HepG2 (cell line): ENCODE measurements around the gene C18orf54.

Experiments
- KAT8 ChIP-seq: IDR thresholded peaks from 2 replicates; pipeline ENCODE4 v1.6.1; 2016; ENCODE audit warnings: missing genetic modification reagents, missing compliant biosample characterization
- KDM2A ChIP-seq: sonication (generic); formaldehyde crosslinking; IDR thresholded peaks from 2 replicates; pipeline ENCODE4 v1.4.0; 2020; ENCODE audit warnings: low read depth, missing genetic modification reagents, borderline replicate concordance
- MED1 ChIP-seq: sonication (generic); formaldehyde crosslinking; IDR thresholded peaks from 2 replicates; pipeline ENCODE4 v1.4.0; 2020; ENCODE audit warnings: missing genetic modification reagents
- NFIC ChIP-seq: IDR thresholded peaks from 2 replicates; pipeline ENCODE4 v1.6.1; 2012; ENCODE audit warnings: mild to moderate bottlenecking, low read length, inconsistent platforms
- PRPF4 ChIP-seq: fragments of 200-400 bp; formaldehyde crosslinking; IDR thresholded peaks from 2 replicates; pipeline ENCODE4 v1.6.1; 2016; ENCODE audit warnings: low read length, low read depth; ENCODE audit not compliant: poor library complexity, severe bottlenecking
- SAFB2 ChIP-seq: sonication (generic); formaldehyde crosslinking; IDR thresholded peaks from 2 replicates; pipeline ENCODE4 v1.5.1; 2020; ENCODE audit warnings: missing genetic modification reagents, low read depth, mild to moderate bottlenecking, borderline replicate concordance
- TAF1 ChIP-seq: sonication (generic); formaldehyde crosslinking; IDR thresholded peaks from 2 replicates; pipeline ENCODE4 v1.4.0; 2020; ENCODE audit warnings: missing genetic modification reagents
- ZKSCAN1 ChIP-seq: fragments of 150-350 bp; IDR thresholded peaks from 2 replicates; pipeline ENCODE4 v1.6.1; 2014; ENCODE audit warnings: low read length
- ZNF224 ChIP-seq: sonication (generic); formaldehyde crosslinking; IDR thresholded peaks from 2 replicates; pipeline ENCODE4 v1.5.0; 2020; ENCODE audit warnings: mild to moderate bottlenecking, missing genetic modification reagents
- ZNF3 ChIP-seq: IDR thresholded peaks from 2 replicates; pipeline ENCODE4 v1.7.0; 2017; ENCODE audit warnings: inconsistent platforms
- TF ChIP-seq, protein P1 (sequence below): sonication (generic); formaldehyde crosslinking; IDR thresholded peaks from 2 replicates; pipeline ENCODE4 v1.4.0; 2020; ENCODE audit warnings: missing genetic modification reagents
- TF ChIP-seq, protein P2 (sequence below): IDR thresholded peaks from 2 replicates; pipeline ENCODE4 v1.6.1; 2012; ENCODE audit warnings: inconsistent platforms
- TF ChIP-seq, protein P3 (sequence below): sonication (generic); formaldehyde crosslinking; IDR thresholded peaks from 2 replicates; pipeline ENCODE4 v1.4.0; 2020; ENCODE audit warnings: missing genetic modification reagents

DNA sequence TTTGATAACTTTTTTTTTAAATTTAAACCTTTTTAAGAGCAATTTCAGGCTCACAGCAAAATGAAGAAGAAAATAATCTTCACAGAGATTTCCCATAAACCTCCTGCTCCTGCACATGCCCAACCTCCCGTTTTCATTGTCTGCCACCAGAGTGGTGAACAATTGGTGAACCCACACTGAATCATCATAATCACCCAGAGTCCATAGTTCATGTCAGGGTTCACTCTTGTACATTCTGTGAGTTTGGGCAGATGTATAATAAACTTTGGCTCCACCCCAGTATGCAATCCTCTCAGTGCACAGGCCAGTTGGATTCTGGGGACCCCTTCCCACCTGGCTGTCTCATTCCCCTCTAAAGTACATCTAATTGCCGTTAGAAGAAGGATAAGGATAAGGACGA, 24.4 kb downstream of the C18orf54 start:
- TF ChIP-seq SAFB2 (CRISPR knock-in tag) = no peak
- no peak for TF ChIP-seq NFIC
- no peak for TF ChIP-seq ZKSCAN1
- TF ChIP-seq, protein P1, sequence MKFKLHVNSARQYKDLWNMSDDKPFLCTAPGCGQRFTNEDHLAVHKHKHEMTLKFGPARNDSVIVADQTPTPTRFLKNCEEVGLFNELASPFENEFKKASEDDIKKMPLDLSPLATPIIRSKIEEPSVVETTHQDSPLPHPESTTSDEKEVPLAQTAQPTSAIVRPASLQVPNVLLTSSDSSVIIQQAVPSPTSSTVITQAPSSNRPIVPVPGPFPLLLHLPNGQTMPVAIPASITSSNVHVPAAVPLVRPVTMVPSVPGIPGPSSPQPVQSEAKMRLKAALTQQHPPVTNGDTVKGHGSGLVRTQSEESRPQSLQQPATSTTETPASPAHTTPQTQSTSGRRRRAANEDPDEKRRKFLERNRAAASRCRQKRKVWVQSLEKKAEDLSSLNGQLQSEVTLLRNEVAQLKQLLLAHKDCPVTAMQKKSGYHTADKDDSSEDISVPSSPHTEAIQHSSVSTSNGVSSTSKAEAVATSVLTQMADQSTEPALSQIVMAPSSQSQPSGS = no peak
- TF ChIP-seq MED1 = no peak
- TF ChIP-seq, protein P2, sequence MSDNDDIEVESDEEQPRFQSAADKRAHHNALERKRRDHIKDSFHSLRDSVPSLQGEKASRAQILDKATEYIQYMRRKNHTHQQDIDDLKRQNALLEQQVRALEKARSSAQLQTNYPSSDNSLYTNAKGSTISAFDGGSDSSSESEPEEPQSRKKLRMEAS = no peak
- TF ChIP-seq TAF1 (CRISPR knock-in tag) = no peak
- TF ChIP-seq KAT8 (CRISPR knock-in tag) = no peak
- no peak for TF ChIP-seq ZNF224 (CRISPR knock-in tag)
- TF ChIP-seq KDM2A (CRISPR knock-in tag) = no peak
- no peak for TF ChIP-seq ZNF3 (CRISPR knock-in tag)
- no peak for TF ChIP-seq PRPF4
- TF ChIP-seq, protein P3, sequence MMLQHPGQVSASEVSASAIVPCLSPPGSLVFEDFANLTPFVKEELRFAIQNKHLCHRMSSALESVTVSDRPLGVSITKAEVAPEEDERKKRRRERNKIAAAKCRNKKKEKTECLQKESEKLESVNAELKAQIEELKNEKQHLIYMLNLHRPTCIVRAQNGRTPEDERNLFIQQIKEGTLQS (CRISPR knock-in tag) = no peak
